ENCODE measurements around the gene NOD1. TPM values are rescaled to one million over a fixed set of nuclear protein-coding genes. Genes with fewer than 3 reads are reported as not detected.
A peak's percentile ranks its signal among the peaks of the same experiment; 100 is the strongest.

The NOD1 gene
- total RNA-seq, 1 donor from 2014 or later = 24.4 TPM

GRCh38 chr7:30470771-30471170 lies 7.8 kb downstream of the NOD1 start:
- DNase-seq (ENCODE audit: low spot score) = no peak

- DNase-seq (ENCODE audit: low spot score) = no peak
These were observed 8.3 kb downstream of the NOD1 start for GRCh38 chr7:30470163-30470770.

GRCh38 chr7:30469303-30469702 lies 9.3 kb downstream of the NOD1 start:
- DNase-seq (ENCODE audit: low spot score) = peak; percentile 76

GRCh38 chr7:30468791-30469190 lies 9.8 kb downstream of the NOD1 start:
- no peak for DNase-seq (ENCODE audit: low spot score)

- DNase-seq (ENCODE audit: low spot score) = no peak
These were observed 10.5 kb downstream of the NOD1 start for GRCh38 chr7:30468041-30468440.

GRCh38 chr7:30467271-30467670 lies 11.3 kb downstream of the NOD1 start:
- no peak for DNase-seq (ENCODE audit: low spot score)

GRCh38 chr7:30466266-30466665 lies 12.3 kb downstream of the NOD1 start:
- DNase-seq (ENCODE audit: low spot score) = no peak

GRCh38 chr7:30465811-30466180 lies 12.8 kb downstream of the NOD1 start:
- DNase-seq (ENCODE audit: low spot score) = no peak

GRCh38 chr7:30465046-30465810 lies 13.4 kb downstream of the NOD1 start:
- no peak for DNase-seq (ENCODE audit: low spot score)

GRCh38 chr7:30464231-30464671 lies 14.3 kb downstream of the NOD1 start:
- DNase-seq (ENCODE audit: low spot score) = no peak

GRCh38 chr7:30463405-30464145 lies 15.0 kb downstream of the NOD1 start:
- DNase-seq (ENCODE audit: low spot score) = no peak

GRCh38 chr7:30462179-30462578 lies 16.4 kb downstream of the NOD1 start:
- no peak for DNase-seq (ENCODE audit: low spot score)

GRCh38 chr7:30460246-30460633 lies 18.3 kb downstream of the NOD1 start:
- DNase-seq (ENCODE audit: low spot score) = no peak

- no peak for DNase-seq (ENCODE audit: low spot score)
These were observed 18.9 kb downstream of the NOD1 start for GRCh38 chr7:30459591-30460245.

- DNase-seq (ENCODE audit: low spot score) = no peak
These were observed 20.3 kb downstream of the NOD1 start for GRCh38 chr7:30458311-30458710.

- DNase-seq (ENCODE audit: low spot score) = no peak
These were observed 24.7 kb downstream of the NOD1 start for GRCh38 chr7:30453921-30454320.

GRCh38 chr7:30453016-30453415 lies 25.6 kb downstream of the NOD1 start:
- no peak for DNase-seq (ENCODE audit: low spot score)

- DNase-seq (ENCODE audit: low spot score) = no peak
These were observed 26.2 kb downstream of the NOD1 start for GRCh38 chr7:30452280-30452930.

- no peak for DNase-seq (ENCODE audit: low spot score)
These were observed 26.9 kb downstream of the NOD1 start for GRCh38 chr7:30451539-30452279.

GRCh38 chr7:30450983-30451497 lies 27.5 kb downstream of the NOD1 start:
- no peak for DNase-seq (ENCODE audit: low spot score)

Data from ureter (tissue), 1 donor.